GM19455 (cell line): ENCODE results near the gene ATP2B2.

Experiments
- ATAC-seq: cut with Tn5 transposase; IDR thresholded peaks from one replicate; pipeline ENCODE4 v1.9.1; 2021; ENCODE audit not compliant: unreplicated experiment

ATP2B2 gene

GRCh38 chr3:10453431-10454163 is 51.8 kb downstream of the ATP2B2 start:
- no peak for ATAC-seq

GRCh38 chr3:10450494-10451440 is 54.6 kb downstream of the ATP2B2 start:
- no peak for ATAC-seq

- ATAC-seq, result no peak
These were observed 56.0 kb downstream of the ATP2B2 start for GRCh38 chr3:10449436-10449835.

- no peak for ATAC-seq
These were observed 56.8 kb downstream of the ATP2B2 start for GRCh38 chr3:10448544-10448943.

DNA sequence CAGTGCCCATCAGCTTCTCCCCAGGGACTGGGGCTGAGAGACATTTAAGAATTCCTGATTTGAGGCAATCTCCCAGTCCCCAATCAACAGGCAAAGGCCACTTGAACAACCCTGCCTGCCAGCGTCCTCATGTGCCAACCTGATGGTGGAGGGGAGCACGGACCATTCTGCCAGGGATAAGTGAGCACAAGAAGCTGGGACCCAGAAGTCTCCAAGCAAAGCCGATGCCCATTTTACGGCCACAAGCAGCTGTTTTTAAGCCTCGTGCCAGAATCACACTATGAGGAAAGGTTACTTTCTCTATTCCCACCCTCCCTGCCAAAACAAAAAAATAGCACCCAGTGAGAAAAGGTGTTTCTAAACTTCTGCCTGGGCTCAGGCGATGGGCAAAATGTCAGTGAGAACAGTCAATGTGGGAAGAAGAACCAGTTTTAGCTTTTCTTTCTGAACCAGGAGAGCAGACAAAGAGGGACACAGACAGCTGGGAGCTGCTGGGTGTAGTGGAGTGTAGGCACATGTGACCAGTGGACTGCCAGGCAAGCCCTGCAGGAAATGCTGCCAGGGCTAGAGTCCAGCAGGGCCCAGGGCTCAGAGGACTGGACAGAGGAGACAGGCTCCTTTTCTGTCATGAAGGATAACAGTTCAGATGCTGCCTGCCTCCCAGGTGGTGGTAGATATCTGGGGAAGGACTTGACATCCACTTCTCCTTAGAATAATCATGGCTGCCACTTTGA is 57.7 kb downstream of the ATP2B2 start:
- no peak for ATAC-seq

DNA sequence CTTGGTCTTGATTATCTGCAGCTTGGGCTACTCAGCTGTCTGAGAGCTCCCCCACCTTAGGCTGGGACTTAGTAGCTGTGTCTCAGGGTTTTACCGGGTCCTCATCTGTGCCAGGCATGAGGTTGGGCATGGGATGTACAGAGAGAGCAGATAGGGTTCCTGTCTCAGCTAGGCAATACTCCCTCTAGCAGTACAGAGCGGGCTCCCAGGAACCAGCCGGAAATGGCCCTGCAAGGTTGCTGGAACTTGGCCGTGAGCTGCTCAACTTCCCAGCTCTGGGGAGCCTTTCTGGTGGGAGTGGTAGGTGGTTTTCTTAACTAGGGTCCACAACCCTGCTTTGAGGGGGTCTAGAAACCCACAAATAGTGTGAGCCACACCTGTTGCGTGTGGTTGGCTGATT is 58.3 kb downstream of the ATP2B2 start:
- no peak for ATAC-seq

GRCh38 chr3:10445561-10446175 is 59.7 kb downstream of the ATP2B2 start:
- no peak for ATAC-seq

- no peak for ATAC-seq
These were observed 60.9 kb downstream of the ATP2B2 start for GRCh38 chr3:10444511-10444910.

- ATAC-seq, result no peak
These were observed 61.3 kb downstream of the ATP2B2 start for GRCh38 chr3:10444110-10444429.

- no peak for ATAC-seq
These were observed 61.9 kb downstream of the ATP2B2 start for GRCh38 chr3:10443272-10444109.

- no peak for ATAC-seq
These were observed 63.1 kb downstream of the ATP2B2 start for GRCh38 chr3:10442151-10442795.

DNA sequence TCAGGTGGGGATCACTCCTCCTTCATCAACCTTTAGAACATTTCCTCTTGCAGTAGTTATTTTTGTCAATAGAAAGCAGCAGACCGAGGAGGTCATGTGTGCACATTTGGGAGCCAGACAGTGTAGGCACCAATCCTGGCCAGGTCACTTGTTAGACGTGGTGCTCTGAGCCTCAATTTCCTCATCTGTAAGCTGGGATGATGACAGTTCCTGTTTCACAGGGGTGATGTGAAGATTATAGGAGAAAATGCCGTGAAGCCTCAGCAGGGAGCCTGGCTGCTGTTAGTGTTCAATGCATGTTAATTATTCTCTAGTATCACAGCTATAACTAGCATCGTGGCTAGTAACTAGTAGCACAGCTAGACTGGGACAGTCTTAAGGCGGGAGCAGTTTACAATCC is 64.7 kb downstream of the ATP2B2 start:
- ATAC-seq, result no peak

DNA sequence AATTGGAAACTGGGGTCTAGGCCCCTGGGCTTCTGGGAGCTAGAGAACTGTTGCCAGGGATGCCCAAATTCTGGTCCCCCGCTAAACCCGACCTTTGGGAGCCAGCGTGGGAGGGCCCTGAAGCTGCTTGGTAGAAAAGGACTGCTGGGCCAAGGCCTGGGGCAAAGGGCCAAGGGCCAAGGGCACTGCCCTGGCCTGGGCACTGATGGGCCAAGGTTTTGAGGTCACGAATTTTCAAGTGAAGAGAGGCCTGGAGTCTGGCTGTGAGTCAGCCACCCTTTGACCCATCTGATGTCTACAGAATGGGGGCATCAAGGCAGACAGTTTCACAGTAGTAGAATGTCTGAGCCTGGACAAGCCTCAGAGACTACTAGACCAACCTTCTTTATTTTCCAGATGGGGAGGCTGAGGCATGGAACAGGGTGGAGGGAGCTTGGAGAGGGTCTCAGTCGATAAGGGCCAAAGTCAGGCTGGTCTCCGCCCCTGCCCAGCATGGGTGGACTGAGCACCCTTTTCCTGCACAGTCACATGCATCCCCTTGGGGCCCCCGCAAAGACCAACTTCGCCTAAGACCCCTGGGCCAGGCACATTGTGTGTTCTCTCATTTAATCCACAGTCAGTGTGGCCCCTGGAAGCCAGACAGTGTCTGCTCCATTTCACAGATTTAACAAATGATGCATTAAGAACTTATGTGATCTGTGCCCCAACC is 66.3 kb downstream of the ATP2B2 start:
- no peak for ATAC-seq

DNA sequence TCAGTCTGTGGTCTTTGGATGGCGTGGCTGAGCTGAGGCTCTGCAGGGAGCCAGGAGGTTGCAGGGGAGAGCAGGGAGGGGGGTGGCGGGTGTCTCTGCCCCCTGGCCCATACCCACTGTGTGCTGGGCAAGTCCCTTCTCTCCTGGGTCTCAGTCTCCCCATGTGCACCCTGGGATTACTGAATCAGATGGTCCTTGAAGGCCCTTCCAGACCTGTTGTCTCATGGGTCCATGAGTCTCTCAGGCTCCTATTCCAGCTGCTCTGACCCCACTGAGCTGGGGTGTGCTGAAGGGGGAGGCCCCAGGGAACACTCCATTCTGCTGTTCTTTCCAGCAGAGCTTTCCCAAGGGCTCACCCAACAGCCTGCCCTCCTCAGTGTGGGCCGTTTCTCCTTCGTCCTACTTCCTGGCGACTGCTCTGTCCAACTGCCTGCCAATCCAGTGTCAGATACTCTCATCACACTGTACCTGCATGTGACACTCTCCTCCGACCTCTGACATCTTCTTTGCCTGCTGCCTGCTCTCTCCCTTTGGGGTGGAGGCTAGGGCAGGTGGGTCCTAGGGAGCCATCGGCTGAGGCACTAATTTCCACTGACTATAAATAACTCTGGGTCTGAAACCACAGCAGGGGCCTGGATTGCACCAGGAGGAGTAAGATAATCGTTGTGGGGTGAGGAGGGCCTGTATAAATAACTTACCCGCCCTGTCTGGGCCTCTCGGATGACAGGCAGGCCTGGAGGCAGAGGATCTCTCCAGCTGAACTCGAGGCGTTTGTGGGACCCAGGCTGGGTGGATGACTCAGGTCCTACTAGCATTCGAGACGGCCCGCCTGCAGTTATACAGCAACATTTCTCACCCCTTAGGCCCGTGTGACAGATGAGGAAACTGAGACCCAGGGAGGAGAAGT is 67.1 kb downstream of the ATP2B2 start:
- ATAC-seq, result no peak

DNA sequence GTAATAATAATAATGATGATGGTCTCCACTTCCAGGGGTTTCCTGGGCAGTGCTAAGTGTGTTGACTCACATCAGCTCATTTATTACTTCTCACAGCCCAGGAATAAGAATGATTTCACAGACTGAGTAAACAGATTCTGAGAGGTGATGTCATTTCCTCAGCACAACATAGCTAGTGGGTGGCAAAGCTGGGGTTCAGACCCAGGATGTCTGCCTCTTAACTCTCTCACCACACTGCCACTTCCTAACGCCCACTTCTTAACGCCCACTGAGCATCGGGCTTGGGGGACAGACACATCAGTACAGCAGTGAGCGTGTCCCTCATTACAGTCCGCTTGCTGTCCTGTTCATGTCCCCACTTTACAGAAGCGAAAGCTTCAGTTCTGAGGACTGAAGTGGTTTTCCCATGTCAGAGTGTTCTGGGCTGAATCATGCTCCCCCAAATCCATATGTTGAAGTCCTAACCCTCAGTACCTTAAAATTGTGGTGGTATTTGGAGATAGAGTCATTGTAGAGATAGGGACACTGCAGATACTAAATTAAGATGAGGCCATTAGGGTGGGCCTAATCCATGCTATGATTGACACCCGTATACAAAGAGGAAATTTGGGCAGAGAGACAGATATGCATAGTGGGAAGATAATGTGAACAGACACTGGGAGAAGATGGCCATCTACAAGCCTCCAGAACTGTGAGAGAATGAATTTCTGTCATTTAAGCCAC is 68.0 kb downstream of the ATP2B2 start:
- ATAC-seq, result no peak

DNA sequence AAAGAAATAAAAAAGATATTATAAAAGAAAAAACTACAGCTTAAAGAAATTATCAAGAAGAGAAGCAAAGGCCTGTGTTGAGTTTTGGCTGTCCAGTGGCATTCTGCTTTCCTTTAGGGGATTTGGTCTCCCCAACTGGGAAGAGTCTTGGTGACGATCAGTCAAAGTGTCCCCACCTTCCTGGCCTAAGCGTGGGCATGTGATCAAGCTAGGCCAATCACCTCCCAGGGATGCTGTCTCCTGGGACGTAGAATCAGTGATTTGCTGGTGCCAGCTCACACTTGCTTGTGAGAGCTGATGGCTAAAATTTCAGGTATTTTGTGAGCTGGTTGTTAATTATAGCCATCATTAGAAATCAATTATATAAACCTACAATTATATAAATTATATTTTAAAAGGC is 69.5 kb downstream of the ATP2B2 start:
- no peak for ATAC-seq

- no peak for ATAC-seq
These were observed 70.4 kb downstream of the ATP2B2 start for GRCh38 chr3:10434938-10435336.
